ENCODE results near the gene NSUN6.
"Not testable (repeated sequence)": the region's sequence is repeated elsewhere in the genome, so short reads cannot be mapped to it uniquely, and the experiment has no call there.

NSUN6 gene

GRCh38 chr10:18659819-18660535 lies 8.6 kb upstream of the NSUN6 start:
- DNase-seq (ENCODE audit: low read depth), result no peak

- DNase-seq (ENCODE audit: low read depth), result peak; percentile 81
These were observed 7.9 kb upstream of the NSUN6 start, which contains the start of gene ARL5B for GRCh38 chr10:18659125-18659818. TSS of gene ARL5B (plus strand) at chr10:18659431. CDS start at chr10:18659638, 207 bp downstream.

GRCh38 chr10:18658271-18659124 lies 7.1 kb upstream of the NSUN6 start:
- DNase-seq (ENCODE audit: low read depth), result no peak

GRCh38 chr10:18656724-18657123 lies 5.3 kb upstream of the NSUN6 start:
- no peak for DNase-seq (ENCODE audit: low read depth)

- DNase-seq (ENCODE audit: low read depth), result no peak
These were observed 1.7 kb upstream of the NSUN6 start for GRCh38 chr10:18653112-18653511.

GRCh38 chr10:18650404-18650997 lies 886 bp downstream of the NSUN6 start:
- DNase-seq (ENCODE audit: low read depth), result no peak

GRCh38 chr10:18649364-18649959 lies 1.9 kb downstream of the NSUN6 start:
- DNase-seq (ENCODE audit: low read depth), result no peak

- no peak for DNase-seq (ENCODE audit: low read depth)
These were observed 3.4 kb downstream of the NSUN6 start for GRCh38 chr10:18647945-18648344.

- no peak for DNase-seq (ENCODE audit: low read depth)
These were observed 4.2 kb downstream of the NSUN6 start for GRCh38 chr10:18647151-18647550.

- DNase-seq (ENCODE audit: low read depth), result not testable (repeated sequence)
These were observed 11.7 kb downstream of the NSUN6 start for GRCh38 chr10:18639719-18640118.

- not testable (repeated sequence) for DNase-seq (ENCODE audit: low read depth)
These were observed 14.0 kb downstream of the NSUN6 start for GRCh38 chr10:18637400-18637799.

- DNase-seq (ENCODE audit: low read depth), result no peak
These were observed 15.4 kb downstream of the NSUN6 start for GRCh38 chr10:18635995-18636394.

GRCh38 chr10:18632500-18632899 lies 18.9 kb downstream of the NSUN6 start:
- not testable (repeated sequence) for DNase-seq (ENCODE audit: low read depth)

GRCh38 chr10:18627452-18628018 lies 23.9 kb downstream of the NSUN6 start:
- not testable (repeated sequence) for DNase-seq (ENCODE audit: low read depth)

GRCh38 chr10:18625886-18626285 lies 25.5 kb downstream of the NSUN6 start:
- no peak for DNase-seq (ENCODE audit: low read depth)

GRCh38 chr10:18623671-18624070 lies 27.7 kb downstream of the NSUN6 start:
- not testable (repeated sequence) for DNase-seq (ENCODE audit: low read depth)

- no peak for DNase-seq (ENCODE audit: low read depth)
These were observed 30.5 kb downstream of the NSUN6 start for GRCh38 chr10:18620856-18621255.

- DNase-seq (ENCODE audit: low read depth), result no peak
These were observed 32.4 kb downstream of the NSUN6 start for GRCh38 chr10:18619016-18619415.

- no peak for DNase-seq (ENCODE audit: low read depth)
These were observed 35.0 kb downstream of the NSUN6 start for GRCh38 chr10:18616337-18616736.

GRCh38 chr10:18615618-18616017 lies 35.8 kb downstream of the NSUN6 start:
- DNase-seq (ENCODE audit: low read depth), result no peak

GRCh38 chr10:18611168-18611567 lies 40.2 kb downstream of the NSUN6 start:
- no peak for DNase-seq (ENCODE audit: low read depth)
